GM18907 (cell line): ENCODE data around the gene SORCS1.
A peak's percentile ranks its signal among the peaks of the same experiment; 100 is the strongest.

ENCODE experiments used
- ATAC-seq: cut with Tn5 transposase; IDR thresholded peaks from one replicate; pipeline ENCODE4 v1.9.1; 2021; ENCODE audit warnings: mild to moderate bottlenecking, moderate library complexity; ENCODE audit not compliant: unreplicated experiment

The SORCS1 gene

GRCh38 chr10:106832846-106833245, 331.7 kb downstream of the SORCS1 start:
- no peak for ATAC-seq

- ATAC-seq: no peak
Measured at GRCh38 chr10:106830471-106830870, 334.0 kb downstream of the SORCS1 start.

GRCh38 chr10:106830006-106830405, 334.5 kb downstream of the SORCS1 start:
- no peak for ATAC-seq

DNA sequence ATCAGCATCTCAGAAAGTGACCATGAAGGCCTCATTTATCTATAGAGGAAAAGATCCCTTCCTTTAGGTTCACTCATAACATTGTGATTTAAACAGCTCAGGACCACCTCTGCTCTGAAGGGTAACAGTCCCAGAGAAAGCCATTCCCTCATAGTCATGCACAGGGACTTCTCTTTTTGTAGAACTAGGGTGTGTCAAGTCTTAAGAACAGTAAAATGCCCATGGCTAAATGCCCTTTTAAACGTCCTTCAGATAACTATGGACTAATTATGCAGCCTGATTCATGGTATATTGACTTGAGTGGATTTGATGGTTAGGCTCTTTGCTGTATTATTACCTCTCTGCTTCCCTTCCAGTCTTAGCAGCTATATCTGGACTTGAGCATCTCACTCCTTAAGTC, 337.8 kb downstream of the SORCS1 start:
- no peak for ATAC-seq

DNA sequence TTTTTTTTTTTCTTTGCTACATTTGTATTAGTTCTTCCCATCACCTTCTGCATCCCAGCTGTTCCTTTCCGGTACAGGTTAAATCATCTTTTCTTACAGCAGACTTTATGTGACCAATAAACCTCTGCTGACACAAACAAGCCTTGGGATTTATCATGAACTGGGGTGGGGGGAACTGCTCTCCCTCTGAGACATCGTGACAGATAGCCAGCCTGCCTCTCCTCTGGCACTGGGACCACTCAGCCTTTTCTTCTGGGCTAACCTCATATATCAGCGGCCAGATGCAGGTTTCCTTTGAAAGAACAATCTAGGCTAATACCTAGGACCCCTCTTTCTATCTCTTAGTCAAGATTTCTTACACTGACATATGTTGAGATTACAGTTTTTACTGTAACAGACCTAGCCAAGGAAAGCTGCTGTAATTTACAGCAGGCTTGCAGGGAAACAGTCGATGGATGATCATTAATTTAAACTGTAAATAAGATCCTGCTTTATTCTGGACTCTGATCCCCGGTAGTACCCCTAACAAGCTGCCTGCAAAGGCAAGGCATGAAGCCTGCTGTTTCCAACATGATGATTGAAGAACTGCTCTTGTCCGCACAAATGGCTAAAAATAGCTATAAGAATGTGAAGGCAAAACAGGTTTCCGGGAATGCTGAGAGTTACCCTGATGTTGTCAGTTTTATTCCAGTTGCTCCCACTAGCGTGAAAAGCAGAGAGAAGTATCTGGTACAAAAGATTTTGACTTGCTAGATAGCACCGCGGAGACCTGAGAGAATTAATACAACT, 338.7 kb downstream of the SORCS1 start:
- ATAC-seq: no peak

GRCh38 chr10:106820579-106820978, 343.9 kb downstream of the SORCS1 start:
- no peak for ATAC-seq

DNA sequence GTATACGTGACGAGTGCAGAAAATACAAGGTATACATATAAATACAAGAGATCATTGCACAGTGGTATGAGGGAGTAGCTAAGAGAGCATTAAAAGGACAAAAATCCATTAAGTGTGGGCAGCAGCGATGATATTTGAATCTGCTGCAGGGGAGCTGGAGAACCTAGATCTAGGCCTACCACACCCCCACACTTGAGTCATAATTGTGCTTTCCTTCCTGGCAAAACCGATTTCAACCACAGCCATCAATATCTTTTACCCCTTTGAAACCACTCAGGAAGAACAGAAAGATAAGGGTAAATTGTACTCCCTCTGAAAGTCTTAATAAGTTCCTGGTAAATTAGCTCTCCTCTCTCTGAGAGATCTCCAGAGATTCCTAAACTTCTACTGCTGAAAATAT, 345.0 kb downstream of the SORCS1 start:
- ATAC-seq: no peak

GRCh38 chr10:106816318-106817085, 348.0 kb downstream of the SORCS1 start:
- no peak for ATAC-seq

GRCh38 chr10:106815427-106816043, 349.0 kb downstream of the SORCS1 start:
- ATAC-seq: peak; percentile 73

GRCh38 chr10:106804992-106805582, 359.4 kb downstream of the SORCS1 start:
- ATAC-seq: no peak

DNA sequence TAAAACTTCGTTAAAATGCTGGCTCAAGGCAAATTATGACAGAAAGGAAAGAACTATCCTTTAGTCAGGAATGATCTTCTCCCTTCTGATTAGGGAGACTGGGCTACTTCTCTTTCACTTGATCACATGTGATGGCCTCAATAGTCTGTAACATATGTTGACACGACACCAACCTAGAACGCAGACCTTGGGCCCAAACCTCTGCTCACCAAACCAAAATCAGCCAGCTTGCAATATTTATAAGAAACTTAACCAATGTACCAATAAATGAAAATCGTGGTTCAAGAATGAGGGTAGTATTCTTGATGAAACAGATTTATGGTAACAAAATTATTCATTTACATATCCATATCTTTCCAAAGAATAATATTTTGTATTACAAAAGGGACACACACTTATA, 361.6 kb downstream of the SORCS1 start:
- ATAC-seq: no peak

DNA sequence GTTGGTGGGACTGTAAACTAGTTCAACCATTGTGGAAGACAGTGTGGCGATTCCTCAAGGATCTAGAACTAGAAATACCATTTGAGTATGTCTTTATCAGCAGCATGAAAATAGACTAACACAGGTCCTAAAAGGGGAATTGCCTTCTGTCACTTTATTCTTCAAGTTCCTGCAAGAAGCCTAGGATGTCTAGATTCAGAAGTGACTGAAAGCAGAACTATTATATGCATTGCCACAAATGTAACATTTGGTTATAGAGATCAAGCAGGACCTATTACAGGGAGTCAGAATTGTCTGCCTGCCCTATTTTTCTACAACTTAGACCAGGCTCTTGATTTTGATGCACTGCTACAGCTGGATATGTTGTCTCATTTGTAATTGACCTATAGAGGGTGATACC, 364.7 kb downstream of the SORCS1 start:
- ATAC-seq: no peak

DNA sequence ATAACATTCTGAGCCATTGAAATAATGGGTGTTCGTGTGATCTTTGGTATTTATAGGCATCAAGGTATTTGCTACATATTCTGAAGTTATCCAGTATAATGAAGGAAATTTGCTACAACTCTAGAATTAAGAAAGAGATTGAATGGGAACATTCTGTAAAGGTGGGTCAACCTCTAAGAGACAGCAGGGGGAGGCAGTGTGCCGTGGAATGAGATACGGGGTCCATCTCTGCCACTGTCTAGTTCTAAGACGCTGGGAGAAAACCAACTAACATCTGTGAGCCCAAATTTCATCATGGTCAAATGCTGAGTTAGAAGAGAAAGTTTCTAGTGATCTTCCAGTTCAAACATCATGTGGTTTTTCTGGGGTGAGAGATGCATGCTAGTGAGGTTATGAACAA, 368.9 kb downstream of the SORCS1 start:
- peak; percentile 99 for ATAC-seq

DNA sequence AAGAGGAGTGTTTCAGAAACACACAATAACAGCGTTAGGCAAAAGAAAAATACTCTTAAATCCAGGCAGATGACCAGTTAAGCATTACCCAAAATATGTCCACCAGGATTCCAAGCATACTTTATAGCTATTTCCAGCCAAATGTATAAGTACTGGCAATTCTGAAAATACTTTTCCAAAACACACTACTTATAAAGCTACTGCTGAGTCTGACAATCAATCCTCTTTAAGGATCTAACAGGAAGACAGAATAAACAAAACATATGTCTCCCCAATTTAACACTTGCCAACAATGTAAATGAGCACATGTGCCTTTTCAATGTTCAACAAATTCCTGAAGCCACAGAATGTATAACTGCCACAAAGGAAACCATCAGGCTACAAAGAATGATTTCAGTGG, 370.9 kb downstream of the SORCS1 start:
- ATAC-seq: no peak

- no peak for ATAC-seq
Measured at GRCh38 chr10:106789623-106790022, 374.9 kb downstream of the SORCS1 start.

DNA sequence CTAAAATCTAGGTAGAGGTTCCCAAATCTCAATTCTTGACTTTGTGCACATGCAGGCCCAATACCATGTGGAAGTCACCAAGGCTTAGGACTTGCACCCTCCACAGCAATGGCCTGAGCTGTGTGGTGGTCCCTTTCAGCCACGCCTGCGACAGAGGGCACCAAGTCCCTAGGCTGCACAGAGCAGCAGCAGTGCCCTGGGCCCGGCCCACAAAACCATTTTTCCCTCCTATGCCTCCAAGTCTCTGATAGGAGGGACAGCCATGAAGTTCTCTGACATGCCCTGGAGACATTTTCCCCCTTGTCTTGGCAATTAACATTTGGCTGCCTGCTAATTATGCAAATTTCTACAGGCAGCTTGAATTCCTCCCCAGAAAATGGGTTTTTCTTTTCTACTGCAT, 375.5 kb downstream of the SORCS1 start:
- ATAC-seq: no peak

DNA sequence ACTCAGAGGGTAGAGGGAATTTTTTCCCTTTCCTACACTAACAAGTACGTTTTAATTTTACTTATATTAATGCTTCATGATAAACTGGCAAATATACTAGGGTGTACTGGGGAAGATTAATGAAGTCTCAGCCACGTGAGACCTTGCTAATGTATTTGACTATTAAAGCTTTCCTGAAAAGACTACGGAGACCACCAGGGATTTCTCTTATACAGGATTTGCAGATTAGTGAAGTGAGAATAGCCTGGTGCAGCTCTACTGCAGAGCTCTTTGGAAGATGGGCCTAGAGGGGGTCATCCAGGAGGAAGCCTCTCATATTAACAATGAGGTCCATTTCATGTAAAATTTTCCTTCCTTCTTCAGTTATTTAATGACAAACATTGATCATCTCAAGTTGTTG, 379.0 kb downstream of the SORCS1 start:
- no peak for ATAC-seq

DNA sequence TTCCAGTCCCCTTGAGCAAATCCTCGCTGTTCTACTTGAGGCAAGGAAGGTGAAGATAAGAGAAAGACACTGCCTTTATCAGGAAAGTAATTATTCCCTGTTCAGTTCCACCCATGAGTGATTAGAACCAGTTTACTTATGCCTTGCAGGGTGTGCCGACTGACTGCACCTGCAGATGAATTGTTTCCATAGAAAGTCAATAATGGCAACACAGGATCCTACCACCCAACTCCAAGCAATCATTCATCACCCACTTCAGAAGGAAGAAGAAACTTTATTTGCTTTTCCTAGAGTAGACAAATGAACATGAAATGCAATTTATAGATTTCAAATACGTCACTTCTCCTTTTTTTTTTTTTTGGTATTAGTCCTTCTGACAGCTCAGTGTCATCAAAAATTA, 383.9 kb downstream of the SORCS1 start:
- ATAC-seq: no peak

DNA sequence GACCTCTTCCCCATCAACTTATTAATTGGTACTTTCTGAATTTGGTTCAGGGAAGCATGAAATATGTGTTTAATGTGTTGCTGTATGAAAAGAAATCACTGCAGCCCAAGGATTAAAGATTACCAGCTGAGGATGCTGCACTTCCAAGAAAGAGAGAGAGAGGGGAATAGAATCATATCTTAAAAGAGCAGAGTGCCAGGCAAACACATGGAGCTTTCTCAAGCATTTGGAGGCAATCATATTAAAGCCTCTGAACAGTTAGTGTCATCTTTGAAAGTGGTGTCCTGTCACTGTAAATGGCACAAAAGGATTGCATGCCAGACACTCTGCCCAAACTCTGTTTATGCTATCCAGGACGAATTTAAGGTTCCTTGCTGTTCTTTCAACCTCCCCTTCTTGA, 386.7 kb downstream of the SORCS1 start:
- no peak for ATAC-seq

DNA sequence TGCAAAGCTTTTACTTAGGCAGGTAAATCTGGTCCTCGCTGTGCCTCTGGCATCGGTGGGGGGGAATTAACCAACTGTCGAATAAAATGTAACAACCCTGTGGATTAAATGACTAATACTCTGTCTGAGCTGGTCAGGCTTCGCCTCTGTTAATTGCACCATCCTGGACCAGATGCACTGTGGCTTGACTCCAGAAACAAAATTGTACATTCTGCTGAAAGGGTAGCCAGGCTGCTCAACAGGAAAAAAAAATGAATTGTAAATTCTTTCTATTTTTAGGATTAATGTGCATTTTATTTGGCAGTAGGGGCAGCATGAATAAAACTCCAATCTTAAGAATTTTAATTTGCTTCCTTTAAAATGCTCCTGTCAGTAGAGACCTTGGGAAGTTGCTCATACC, 389.4 kb downstream of the SORCS1 start:
- ATAC-seq: no peak

GRCh38 chr10:106772957-106773356, 391.5 kb downstream of the SORCS1 start:
- ATAC-seq: no peak

DNA sequence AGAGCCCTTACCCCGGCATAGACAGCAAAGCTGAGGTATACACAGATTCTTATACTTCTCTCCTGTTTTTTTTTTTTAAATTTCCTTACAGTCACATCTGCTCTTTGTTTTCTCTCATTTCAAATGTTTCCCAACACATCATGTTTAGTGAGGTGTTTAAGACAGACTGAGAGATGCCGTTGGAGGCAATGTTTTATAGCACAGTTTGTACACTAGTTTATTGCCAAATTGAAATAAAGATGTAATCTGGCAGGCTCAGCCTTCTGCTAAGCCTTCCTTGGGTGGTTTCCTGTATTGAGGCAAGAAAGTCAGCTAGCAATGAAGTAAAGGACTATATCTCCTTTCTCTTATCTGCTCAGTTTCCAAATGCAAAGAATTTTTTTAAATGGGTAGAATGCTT, 393.4 kb downstream of the SORCS1 start:
- no peak for ATAC-seq
